ENCODE data around the gene ANKRD23.

GRCh38 chr2:96890726-96891385 lies 47.0 kb upstream of the ANKRD23 start:
- TF ChIP-seq CTCF (conservative IDR thresholded peaks at IDR 0.05 in 1 of 2, IDR thresholded peaks at IDR 0.05 in 1 of 2; ENCODE audit: low read depth in 1 of 2, low read length in 2 of 2), result no peak
- TF ChIP-seq EZH2 (IDR thresholded peaks at IDR 0.05; ENCODE audit: low read length, missing control alignments), result no peak
